CD4-positive, alpha-beta T cell treated with Interleukin-4 for 4 hours (primary cell): ENCODE results near the gene CERS6.

Experiments
- DNase-seq: peaks from one replicate; pipeline ENCODE4 v3.0.0-alpha.2; 2020

Gene CERS6

DNA sequence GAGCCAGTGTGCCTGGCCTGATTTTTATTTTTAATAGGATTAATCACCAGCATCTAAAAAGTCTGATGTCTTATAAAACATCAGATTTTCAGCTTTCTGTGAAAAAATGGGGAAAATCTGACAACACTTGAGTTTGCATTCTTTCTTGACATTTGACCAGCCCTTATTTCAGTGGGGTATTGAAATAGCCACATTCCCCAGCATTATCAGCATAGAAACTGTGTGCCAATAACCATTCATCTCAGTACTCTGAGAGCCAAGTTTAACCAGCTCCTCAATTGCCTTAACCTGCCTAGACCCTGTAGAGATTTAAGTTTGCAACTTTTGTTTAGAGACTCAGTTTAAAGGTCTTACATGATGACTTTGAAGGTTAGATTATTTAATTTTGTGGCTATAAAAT is 155.0 kb downstream of the CERS6 start:
- DNase-seq: no peak

DNA sequence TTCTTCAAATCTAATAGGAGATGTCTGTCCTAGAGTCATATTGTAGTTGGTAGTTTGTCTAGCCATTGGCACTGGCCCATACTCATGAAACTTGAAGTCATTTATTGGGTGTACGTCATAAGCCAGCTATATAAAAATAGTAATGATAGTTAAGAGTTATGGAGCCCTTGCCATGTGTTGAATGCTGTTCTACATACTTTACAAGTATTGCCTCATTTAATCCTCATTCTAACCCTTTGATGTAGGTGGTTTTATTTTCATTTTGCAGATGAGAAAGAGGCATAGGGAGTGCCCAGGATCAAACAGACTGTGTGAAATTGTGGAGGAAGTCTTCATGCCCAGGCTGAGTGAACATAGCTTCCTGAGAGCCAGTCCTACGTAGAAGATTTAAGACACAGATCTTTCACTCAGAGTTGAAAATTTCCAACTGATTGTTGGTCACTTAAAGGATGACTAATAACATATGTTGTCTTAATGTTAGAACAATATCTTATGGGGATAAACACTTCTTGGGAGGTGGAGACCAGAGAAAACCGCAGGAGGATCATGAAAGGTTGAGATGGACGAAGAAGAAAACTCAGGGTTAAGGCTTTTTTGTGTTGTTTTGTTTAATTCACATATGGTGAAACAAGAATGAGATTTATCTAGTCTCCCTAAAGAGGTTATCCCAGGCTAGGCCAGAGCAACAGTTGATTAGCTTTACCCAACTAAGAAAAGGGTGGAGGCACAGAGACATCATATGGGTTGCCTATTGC is 156.0 kb downstream of the CERS6 start:
- peak; percentile 3 for DNase-seq

DNA sequence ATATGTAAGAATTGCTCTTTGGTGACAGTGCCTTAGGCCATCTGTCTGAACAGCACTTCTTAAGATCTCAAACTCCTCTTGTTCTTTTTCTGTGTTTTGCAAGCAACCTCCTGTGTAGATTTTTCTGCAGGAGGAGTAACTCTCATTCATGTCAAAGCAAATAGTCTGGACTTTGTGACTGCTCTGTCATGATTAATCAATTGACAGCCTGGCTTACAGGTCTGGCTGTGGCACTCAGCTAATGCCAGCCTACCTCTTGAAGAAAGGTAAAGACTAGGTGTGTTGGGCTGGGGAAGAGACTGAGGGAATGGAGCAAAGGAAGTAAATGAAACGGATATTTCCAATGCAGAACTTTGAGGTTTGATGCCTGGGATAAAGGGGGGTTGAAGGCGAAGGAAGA is 156.6 kb downstream of the CERS6 start:
- no peak for DNase-seq

DNA sequence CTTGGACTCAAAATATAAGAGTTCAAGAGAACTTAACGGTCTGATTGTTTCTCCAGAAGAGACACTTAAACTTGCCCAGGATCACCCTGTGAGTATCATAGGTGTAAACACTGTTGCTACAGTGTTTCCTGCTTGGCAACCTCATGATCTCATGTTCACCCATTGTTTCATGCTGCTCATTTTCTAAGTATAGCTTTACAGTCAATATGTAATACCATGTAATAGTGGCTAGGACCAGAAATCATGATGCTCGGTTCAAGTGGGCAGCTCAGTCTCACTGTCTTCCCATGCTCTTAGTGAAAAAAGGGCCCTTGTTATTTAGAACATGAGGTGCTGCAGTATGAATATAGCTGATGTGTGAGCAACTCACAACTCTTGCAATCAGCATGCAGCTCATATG is 157.5 kb downstream of the CERS6 start:
- DNase-seq: no peak

DNA sequence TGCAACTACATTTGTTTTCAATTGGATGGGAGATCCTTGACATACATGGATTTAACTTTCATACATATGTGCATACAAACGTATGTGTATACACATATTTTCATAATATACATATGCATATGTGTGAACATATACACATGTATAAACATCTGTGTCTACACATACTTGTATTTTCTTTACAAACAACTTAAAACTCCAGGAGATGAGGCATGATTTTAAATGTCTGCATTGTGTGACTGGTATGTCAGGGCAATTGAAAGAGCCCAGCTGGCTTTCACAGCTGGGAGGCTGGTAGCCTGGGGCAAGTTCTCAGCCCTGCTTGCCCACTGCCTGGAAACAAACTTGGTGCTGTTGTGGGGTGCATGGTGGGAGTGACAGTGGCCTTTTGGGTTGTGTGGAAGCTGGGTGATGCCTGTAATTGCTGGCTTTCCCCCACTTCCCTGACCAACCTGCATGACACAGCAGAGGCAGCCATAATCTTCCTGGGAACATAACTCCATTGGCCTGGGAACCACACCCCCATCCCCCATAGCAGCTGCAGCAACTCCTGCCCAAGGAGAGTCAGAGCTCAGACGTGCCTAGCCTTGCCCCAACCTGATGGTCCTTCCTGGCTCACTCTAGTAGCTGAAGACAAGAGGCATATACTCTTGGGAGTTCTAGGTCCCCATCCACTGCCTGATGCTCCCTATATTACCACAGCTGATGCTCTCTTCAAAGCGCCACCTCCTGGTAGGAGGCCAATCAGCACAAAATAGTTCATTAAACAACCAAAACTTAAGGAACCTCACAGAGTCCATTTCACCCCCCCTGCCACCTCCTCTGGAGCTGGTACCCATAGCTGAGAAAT is 158.3 kb downstream of the CERS6 start:
- no peak for DNase-seq

DNA sequence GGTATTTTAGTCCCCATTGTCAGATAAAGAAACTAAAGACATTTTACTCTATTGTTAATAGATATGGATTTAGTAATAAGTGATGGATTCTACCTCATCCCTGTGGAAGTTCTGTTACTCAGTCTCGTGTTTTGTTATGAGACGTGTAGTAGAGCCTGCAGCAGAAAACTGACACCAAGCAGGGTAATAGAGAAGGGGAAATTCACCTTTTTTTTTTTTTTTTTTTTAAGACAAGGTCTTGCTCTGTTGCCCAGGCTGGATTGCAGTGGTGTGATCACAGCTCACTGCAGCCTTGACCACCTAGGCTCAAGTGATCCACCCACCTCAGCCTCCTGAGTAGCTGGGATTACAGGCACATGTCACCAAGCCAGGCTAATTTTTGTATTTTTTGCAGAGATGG is 164.5 kb downstream of the CERS6 start:
- DNase-seq: no peak

DNA sequence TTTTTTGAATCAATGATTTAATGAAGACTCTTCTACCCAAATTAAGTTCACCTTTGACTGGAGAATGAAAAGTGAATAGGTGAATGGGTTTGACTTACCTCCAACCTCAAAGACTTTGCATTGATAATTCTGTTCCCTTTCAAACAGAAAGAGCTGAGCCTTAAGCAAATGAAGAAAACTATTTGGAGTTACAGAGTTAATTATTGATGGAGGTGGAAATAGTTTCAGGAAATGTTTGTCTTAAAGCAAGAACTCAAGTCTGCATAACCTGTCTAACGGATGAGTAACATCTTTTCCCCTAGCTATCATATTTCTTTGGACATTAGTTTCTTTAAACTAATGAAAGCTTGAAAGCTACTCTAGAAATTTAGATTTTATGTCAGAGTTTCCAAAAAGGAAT is 166.5 kb downstream of the CERS6 start:
- no peak for DNase-seq

DNA sequence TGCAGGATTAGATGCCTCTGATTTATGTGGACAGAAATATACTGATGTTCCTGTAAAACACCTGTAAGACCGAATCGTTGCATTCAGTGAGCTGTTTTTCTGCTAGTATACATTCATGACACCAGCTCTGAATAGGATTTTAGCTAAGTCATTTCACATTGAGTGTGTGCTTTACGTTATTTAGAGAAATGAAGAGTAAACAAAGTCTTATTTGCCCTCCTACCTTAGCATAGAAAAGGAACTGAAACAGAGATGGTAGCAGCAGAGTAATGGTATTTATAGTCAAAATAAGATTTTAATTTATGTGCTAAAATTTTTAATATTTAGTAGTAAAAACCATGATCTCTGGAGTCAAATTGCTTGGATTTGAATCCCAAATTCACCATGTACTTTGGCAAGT is 168.0 kb downstream of the CERS6 start:
- no peak for DNase-seq

DNA sequence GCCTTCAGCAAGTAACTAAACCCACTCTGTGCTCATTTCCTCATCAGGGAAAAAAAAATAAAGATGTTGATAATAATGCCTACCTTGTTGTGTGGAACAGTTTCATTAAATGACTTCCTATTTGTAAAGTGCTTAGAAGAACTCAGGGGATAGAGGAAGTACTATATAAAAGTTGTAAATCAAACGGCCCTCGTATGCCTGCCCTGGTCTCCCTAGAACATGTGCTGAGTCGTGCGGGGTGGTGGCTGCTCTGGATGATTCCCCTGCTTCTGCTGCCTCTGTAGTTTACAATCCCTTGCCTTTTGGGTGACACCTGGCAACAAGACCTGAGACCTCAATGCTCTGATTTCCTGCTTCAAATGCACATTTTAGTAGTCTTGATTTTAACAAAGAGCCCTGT is 170.0 kb downstream of the CERS6 start:
- no peak for DNase-seq

DNA sequence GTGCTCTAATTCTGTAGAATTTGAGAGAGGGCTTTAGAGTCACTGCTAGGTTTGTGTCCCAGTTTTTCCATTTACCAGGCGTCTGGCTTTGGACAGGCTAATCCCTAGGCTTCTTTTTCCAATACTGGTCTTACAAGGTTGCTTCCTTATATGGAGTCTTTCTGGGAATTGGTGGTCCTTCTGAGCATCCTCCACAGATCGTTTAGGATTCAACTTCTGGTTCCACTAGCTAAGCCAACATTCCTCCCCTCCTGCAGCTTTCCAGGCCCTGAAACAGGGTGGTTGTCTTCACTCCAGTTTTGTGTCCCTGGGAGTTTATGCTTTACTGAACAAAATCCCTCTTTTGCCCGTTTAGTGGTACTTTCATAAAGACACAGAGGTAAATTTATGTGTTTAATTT is 170.6 kb downstream of the CERS6 start:
- no peak for DNase-seq

DNA sequence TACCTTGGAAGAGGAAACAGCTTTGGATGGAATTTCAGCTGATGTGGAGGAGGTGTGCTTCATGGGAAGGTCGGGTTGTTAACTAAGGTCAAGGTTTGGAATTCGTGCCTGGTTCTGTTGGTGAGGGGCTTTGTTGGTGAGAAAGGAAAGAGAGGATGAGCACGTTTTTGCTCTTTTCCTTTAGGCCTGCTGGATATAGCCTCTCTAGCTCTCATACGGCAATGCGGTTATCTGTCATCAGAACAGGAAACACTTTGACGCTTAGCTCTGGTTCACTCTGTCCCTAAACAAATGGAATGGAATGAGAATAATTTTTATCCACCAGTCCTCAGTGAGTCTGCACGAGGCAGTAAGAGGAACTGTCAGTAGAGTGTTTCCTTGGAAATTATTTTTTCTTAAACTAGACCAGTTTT is 176.6 kb downstream of the CERS6 start:
- DNase-seq: no peak

DNA sequence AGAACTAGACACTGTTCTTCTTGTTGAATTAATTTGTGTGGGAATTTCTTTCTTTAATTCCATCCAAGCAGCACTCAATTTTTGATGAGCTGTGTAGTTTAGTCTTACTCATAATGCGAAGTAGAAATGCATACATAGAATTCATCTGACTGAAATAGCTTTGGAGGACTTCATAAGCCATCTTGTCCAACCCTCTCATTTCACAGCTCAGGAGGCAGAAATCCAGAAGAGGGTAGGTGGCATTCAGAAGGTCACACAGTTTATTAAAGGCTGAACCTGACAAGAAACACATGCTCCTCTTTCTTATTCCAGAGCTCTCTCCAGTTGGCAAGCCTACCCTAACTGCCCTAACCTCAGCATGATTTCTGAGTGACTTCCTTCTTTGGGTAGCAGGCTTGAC is 177.1 kb downstream of the CERS6 start:
- no peak for DNase-seq

DNA sequence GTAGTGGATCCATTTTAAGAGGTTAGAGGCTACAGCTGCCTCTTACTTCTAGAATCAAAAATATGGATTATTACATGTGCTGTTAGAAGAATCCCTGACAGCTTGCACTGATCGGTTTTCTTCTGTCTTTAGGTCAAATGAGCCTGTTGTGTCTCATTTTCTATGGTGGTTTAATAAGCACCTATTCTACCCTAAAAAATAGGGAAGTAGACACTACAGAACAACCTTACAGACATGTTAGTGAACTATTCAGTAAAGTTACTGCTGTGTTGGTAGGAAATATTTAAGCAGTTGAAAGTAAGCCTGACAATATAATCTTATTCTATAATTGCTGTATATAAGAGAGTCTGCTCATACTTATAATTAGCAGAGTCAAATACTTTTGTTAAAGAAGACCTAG is 177.8 kb downstream of the CERS6 start:
- no peak for DNase-seq

DNA sequence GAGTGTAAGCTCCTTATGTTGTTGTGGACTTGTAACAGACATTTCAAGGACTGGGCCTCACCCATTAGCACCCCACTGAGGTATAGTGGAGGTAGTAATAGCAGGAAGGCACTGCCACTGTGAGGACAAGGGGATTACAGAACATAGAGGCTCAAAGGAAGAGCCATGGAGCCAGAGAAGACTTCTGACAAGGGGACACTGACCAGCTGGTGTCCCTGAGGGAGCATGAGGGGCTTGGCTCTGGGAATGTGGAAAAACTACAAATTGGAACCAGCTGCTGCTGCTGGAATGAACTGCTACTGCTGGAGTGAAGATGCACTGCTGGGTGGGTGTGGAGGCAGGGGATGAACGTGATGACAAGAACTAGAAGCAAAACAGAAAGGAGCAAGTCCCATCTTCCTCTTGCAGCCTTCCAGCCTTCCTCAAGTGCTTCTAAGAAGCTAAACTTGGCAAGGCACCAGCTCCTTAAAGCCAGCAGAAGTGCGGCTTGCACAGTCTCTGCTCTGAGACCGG is 179.0 kb downstream of the CERS6 start:
- no peak for DNase-seq

DNA sequence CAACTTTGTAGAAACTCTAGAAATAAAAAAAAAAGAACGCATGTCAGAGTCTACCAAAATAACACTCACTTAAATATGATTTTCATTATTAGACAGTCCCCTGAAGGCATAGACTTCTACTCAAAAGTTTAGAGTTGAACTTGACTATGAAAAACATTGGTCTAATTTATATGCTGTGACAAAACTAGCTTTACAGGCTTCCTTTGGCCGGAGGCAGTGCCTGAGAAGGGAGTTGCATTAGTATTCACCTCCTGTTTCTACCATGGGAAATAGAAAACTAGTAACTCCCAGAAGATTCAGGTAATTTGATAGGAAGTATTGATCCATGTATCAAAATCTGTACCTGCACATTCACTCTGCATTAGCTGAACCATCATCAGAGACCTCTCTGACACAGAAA is 182.9 kb downstream of the CERS6 start:
- DNase-seq: no peak

DNA sequence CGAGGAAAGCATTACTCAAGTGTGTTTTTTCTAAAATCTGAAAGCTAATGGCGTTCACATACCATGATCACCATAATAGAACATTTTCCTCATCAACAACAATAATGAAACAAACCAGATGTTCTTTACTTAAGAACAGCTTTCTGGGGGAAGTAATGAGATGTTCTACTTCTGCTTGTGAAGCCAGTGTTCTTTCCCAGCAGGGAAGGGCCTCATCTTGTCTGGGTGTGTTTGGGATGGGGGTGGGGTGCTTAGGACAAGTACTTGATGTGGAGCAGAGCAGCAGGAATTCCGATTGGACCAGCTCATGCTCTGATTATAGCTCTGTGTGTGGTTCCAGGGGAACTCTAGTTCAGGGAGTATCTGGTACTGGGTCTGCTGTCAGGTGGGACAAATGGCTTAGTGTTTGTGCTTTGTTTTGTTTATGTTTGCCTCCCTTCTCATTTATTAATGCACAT is 183.4 kb downstream of the CERS6 start:
- no peak for DNase-seq

DNA sequence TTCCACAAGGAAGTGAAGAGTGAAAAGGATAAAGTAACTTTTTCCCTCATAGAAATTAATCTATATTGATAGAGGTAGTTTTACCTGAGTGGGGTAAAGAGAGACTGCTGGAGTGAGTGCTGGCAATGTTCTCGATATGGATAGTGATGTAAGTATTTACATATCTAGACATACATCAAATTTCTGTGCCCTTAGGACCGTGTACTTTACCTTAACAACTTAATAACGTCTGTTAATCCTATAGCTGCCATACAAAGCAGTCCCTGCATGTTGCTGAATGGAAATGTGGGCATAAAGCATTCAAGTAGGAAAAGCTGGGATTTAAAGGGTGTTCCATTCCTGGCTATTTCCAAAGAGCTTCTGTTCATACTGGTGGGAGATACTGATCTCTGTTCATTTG is 184.0 kb downstream of the CERS6 start:
- DNase-seq: no peak

DNA sequence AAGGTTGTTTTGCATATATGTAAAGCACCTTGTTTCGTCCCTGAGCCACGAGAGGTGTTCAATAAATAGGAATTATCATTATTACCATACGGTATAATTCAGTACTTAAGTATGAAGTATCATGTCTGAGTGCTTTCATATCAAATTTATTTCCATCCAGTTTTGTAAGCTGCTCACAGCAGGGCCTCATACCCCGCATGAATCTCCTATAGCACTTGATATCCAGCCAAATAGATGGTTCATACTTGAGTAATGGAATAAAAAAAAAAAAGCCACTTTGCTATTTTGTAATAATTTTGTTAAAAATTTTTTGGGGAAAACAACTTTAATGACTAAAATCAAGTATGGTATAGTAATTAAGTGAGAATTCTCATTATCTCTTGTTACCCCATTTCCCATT is 185.6 kb downstream of the CERS6 start:
- no peak for DNase-seq

DNA sequence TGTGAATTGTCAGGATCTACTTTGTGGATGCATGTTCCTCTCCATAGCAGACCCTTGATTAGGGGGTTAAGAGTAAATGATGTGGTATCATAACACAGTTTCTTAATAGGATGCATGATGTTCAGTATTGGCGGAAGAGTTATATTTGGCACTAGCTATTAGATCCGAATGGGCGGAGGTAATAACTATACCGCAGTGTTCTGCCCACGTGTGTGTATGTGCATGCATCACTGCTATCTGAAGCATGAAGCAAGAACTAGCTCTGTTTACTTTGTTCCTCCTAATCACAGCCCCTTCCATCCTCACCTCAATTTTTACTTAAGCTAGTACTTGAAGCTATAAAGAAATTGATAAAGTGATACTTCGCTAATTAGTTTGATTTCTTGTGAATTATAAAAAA is 186.8 kb downstream of the CERS6 start:
- no peak for DNase-seq

DNA sequence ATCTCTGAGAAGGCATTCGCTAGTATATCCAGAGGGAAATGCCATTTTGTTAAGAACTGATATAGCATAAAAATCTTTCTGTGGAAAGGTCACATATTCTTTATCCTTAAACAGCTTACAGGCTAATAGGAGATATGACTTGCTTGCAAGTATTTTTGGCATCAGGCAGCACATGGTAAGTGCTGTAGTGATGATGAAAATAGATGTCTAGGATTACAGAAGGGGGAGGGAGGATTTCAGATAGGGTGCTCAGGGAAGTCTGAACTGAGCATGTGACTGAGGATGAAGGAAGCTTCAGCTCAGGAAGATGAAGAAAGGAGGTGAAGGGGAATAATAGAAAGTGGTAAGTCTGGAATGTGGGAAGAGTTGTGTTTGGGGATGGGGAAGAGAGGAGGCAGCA is 187.9 kb downstream of the CERS6 start:
- no peak for DNase-seq

DNA sequence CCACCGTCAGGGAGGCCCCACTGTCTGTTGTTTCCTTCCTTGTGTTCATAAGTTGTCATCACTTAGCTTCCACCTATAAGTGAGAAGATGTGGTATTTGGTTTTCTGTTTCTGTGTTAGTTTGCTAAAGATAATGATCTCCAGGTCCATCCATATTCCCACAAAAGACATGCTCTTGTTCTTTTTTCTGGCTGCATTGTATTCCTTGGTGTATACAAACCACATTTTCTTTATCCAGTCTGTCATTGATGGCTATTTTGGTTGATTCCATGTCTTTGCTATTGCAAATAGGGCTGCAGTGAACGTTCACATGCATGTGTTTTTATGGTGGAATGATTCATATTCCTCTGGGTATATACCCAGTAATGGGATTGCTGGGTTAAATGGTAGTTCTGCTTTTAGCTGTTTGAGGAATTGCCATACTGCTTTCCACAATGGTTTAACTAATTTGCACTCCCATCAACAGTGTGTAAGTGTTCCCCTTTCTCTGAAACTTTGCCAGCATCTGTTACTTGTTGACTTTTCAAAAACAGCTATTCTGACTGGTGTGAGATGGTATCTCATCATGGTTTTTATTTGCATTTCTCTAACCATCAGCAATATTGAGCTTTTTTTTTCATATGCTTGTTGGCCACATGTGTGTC is 189.7 kb downstream of the CERS6 start:
- DNase-seq: no peak

DNA sequence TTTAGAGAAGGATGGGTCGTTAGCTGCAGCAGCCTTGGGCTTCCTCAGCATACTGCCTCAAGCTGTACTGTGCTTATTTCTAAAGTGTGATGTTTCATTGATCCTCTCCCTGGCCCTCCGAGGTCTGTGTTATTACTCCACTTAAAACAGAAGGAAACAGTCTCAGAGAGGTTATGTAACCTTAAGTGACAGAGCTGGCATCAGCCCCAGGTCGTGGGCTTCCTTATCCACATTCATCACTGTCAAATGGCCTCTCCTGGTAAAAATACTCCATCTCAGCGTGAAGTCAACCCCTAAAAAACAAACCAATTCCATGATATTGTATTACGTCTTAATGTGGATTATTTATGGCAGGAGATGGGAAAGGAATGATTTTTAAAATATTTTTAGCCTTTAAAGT is 193.0 kb downstream of the CERS6 start:
- no peak for DNase-seq

DNA sequence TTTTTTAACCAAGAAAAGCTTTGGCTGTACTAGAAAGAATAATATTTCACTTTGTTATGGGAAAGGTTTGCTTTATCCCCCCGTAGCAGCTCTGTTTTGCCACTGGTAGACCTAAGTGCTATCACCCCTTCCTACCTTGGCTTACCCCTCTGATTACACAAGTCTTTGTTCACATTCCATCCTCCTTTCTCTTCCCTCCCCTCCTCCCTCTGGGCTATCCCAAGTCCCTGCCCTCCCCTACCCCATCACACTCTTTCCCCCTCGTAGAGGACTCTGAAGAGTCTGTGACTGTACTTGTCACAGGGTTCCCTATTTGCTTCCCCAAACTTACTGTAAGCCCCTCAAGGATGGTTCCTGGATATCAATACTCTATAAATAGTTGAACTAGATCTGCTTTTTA is 193.5 kb downstream of the CERS6 start:
- no peak for DNase-seq

DNA sequence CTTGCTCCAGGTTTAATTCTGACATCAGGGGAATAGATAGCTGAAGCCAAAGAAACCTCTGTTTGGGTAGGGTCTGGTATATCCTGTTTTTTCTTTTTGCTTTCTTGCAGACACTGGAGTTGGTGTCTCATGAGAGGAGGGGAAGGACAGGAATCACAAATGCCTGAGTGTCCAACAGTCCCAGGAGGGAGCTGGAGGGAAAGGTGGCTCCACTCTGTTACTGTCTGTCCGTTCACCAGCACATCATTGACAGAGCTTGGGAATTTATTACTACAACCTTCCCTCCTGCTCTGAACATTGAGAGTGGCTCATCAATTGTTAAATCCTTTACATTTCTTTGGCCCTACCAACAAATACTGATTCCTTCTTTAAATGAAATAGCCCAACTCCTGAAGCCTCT is 194.1 kb downstream of the CERS6 start:
- DNase-seq: no peak
